ENCODE measurements around the gene DFFB.

DFFB gene

DNA sequence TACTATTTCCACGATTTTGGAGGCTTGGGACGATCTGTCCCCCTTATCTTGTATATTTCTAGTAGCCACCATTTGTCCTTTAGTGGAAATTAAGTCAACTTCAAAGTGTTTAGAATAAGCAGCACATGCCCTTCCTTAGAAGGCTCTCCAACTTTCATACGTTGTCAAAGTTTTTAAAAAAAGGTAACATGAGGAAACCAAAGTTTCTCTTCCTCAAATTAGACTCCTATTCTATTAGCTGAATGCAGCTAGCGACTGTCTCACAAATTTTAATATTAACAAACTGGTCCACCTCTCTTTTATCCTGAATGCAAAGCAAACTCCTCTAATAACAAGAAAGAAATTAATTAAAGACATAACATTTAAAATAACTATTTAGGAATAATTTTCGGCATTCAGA is 35.9 kb downstream of the DFFB start:
- TF ChIP-seq, protein P1, sequence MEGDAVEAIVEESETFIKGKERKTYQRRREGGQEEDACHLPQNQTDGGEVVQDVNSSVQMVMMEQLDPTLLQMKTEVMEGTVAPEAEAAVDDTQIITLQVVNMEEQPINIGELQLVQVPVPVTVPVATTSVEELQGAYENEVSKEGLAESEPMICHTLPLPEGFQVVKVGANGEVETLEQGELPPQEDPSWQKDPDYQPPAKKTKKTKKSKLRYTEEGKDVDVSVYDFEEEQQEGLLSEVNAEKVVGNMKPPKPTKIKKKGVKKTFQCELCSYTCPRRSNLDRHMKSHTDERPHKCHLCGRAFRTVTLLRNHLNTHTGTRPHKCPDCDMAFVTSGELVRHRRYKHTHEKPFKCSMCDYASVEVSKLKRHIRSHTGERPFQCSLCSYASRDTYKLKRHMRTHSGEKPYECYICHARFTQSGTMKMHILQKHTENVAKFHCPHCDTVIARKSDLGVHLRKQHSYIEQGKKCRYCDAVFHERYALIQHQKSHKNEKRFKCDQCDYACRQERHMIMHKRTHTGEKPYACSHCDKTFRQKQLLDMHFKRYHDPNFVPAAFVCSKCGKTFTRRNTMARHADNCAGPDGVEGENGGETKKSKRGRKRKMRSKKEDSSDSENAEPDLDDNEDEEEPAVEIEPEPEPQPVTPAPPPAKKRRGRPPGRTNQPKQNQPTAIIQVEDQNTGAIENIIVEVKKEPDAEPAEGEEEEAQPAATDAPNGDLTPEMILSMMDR (conservative IDR thresholded peaks at IDR 0.05; ENCODE audit: low read depth, low read length): no peak
- DNase-seq (ENCODE audit: low read depth): no peak
- no peak overlapping the region for H3K4me3 ChIP-seq (ENCODE audit: low read depth, low read length)

DNA sequence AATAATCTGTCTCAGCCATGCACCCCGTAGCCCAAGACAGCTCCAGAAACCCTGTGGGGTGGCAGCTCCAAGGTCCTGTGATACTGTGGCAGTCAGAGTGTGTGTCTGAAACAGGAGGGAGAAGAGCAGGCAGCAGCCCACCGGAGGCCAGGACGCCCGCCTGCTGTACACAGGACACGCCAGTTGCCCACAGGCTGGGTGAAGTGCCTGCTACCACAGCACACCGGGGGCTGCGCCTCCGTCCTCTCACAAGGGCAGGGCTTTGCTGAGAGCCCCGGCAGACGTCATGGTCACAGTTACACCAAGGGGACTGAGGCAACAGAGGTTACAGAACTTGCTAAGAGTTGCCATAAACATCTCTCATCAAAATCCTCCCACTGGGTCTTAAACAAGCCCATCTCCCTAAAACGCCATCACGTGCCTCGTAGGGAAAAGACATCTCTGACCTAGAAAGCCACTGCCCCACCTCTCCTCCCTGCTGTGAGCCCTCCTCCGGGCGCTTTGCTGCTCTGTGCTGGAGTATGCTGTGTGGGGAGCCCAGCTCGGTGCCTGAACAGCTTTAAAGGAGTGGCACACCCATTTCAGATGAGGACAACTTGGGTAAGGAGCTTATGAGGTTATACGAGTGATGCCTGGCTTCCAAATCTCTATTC is 37.5 kb downstream of the DFFB start:
- H3K4me3 ChIP-seq (ENCODE audit: low read depth, low read length): no peak overlapping the region
- TF ChIP-seq, protein P1 (conservative IDR thresholded peaks at IDR 0.05; ENCODE audit: low read depth, low read length): no peak
- DNase-seq (ENCODE audit: low read depth): no peak

DNA sequence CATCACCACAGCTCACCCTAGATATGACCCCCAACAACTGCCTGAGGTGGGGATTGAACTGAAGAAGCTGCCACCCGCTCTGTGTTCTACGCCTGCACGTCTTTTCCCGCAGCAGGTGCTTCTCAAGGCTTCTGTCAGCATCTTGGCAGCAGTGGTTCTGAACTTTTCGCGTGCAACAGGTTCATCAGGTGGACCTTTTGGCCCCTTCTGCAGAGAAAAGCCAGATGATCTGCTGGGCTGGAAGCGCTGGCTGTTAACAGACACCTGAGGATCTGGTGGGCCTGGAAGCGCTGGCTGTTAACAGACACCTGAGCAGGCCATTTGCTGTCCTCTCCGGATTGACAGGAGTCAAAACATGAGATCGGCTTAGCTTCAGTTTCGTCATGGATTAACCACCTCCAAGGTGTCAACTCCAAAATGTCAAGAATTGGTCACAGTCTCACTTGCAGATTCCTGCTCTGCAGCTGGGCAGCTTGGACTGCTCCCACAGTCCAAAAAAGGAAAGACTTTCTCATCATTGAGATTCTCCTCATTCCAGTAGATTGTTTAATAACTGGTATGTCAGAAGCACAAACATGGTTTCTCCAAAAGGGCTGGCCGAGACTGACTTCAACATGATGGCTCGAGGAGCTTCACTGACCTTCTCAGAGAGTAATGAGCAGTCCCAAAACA is 38.1 kb downstream of the DFFB start:
- TF ChIP-seq, protein P1 (conservative IDR thresholded peaks at IDR 0.05; ENCODE audit: low read depth, low read length): no peak
- peak; percentile 17 for DNase-seq (ENCODE audit: low read depth)
- no peak overlapping the region for H3K4me3 ChIP-seq (ENCODE audit: low read depth, low read length)

GRCh38 chr1:3895951-3896325 is 38.7 kb downstream of the DFFB start:
- no peak for DNase-seq (ENCODE audit: low read depth)
- H3K4me3 ChIP-seq (ENCODE audit: low read depth, low read length): no peak overlapping the region
- TF ChIP-seq, protein P1 (conservative IDR thresholded peaks at IDR 0.05; ENCODE audit: low read depth, low read length): no peak

- no peak overlapping the region for H3K4me3 ChIP-seq (ENCODE audit: low read depth, low read length)
- DNase-seq (ENCODE audit: low read depth): no peak
- TF ChIP-seq, protein P1 (conservative IDR thresholded peaks at IDR 0.05; ENCODE audit: low read depth, low read length): no peak
These were observed 39.2 kb downstream of the DFFB start for GRCh38 chr1:3896396-3897000.

- H3K4me3 ChIP-seq (ENCODE audit: low read depth, low read length): no peak overlapping the region
- TF ChIP-seq, protein P1 (conservative IDR thresholded peaks at IDR 0.05; ENCODE audit: low read depth, low read length): no peak
- no peak for DNase-seq (ENCODE audit: low read depth)
These were observed 41.1 kb downstream of the DFFB start for GRCh38 chr1:3898475-3898735.

All from choroid plexus epithelial cell (primary cell).